Activated T-cell treated with anti-CD3 and anti-CD28 coated beads for 24 hours (primary cell): Measurements from ENCODE around the gene TBCA.
"Not testable (repeated sequence)": the region's sequence is repeated elsewhere in the genome, so short reads cannot be mapped to it uniquely, and the experiment has no call there.

ENCODE experiments used
- DNase-seq: peaks from one replicate; pipeline ENCODE4 v3.0.0-alpha.2; 2020; ENCODE audit warnings: low read depth

Gene TBCA

GRCh38 chr5:77709340-77709739, 66.8 kb downstream of the TBCA start:
- DNase-seq, result no peak

- no peak for DNase-seq
Measured at GRCh38 chr5:77707791-77708190, 68.3 kb downstream of the TBCA start.

GRCh38 chr5:77699569-77699968, 76.6 kb downstream of the TBCA start:
- not testable (repeated sequence) for DNase-seq

- DNase-seq, result no peak
Measured at GRCh38 chr5:77698920-77699319, 77.2 kb downstream of the TBCA start.

GRCh38 chr5:77697692-77698091, 78.4 kb downstream of the TBCA start:
- DNase-seq, result no peak

GRCh38 chr5:77696120-77696519, 80.0 kb downstream of the TBCA start:
- no peak for DNase-seq

GRCh38 chr5:77693913-77694312, 82.2 kb downstream of the TBCA start:
- DNase-seq, result no peak

- DNase-seq, result no peak
Measured at GRCh38 chr5:77683171-77683732, 92.9 kb downstream of the TBCA start.

GRCh38 chr5:77670526-77670925, 105.6 kb downstream of the TBCA start:
- no peak for DNase-seq

GRCh38 chr5:77669677-77670076, 106.5 kb downstream of the TBCA start:
- DNase-seq, result no peak

- DNase-seq, result no peak
Measured at GRCh38 chr5:77663090-77663863, 112.9 kb downstream of the TBCA start.

GRCh38 chr5:77662635-77663034, 113.5 kb downstream of the TBCA start:
- no peak for DNase-seq

- no peak for DNase-seq
Measured at GRCh38 chr5:77658662-77659061, 117.5 kb downstream of the TBCA start.

GRCh38 chr5:77651343-77651742, 124.8 kb downstream of the TBCA start:
- no peak for DNase-seq

- no peak for DNase-seq
Measured at GRCh38 chr5:77650686-77651085, 125.5 kb downstream of the TBCA start.

GRCh38 chr5:77649776-77650175, 126.4 kb downstream of the TBCA start:
- DNase-seq, result no peak

- DNase-seq, result no peak
Measured at GRCh38 chr5:77645995-77646639, 130.0 kb downstream of the TBCA start.

- no peak for DNase-seq
Measured at GRCh38 chr5:77645158-77645994, 130.8 kb downstream of the TBCA start.

- DNase-seq, result no peak
Measured at GRCh38 chr5:77644371-77645157, 131.6 kb downstream of the TBCA start.

- DNase-seq, result no peak
Measured at GRCh38 chr5:77643654-77644370, 132.3 kb downstream of the TBCA start.
